Suppressor macrophage treated with lipopolysaccharide for 4 hours (primary cell): ENCODE results near the gene ATF6B.
A peak's percentile ranks its signal among the peaks of the same experiment; 100 is the strongest.

ENCODE experiments used
- DNase-seq: peaks from one replicate; pipeline ENCODE4 v3.0.0-alpha.2; 2020

ATF6B gene

GRCh38 chr6:32127717-32128592 lies at the start of gene ATF6B:
TSS of gene ATF6B (minus strand) at chr6:32128246. CDS start at chr6:32128207, 39 bp downstream.
- DNase-seq, result peak; percentile 100

- peak; percentile 41 for DNase-seq
These were observed 49.2 kb upstream of the ATF6B start for GRCh38 chr6:32177183-32177787.

- no peak for DNase-seq
These were observed 48.6 kb upstream of the ATF6B start for GRCh38 chr6:32176476-32177182.

- peak; percentile 97 for DNase-seq
These were observed 47.8 kb upstream of the ATF6B start, which contains the start of gene AGPAT1 for GRCh38 chr6:32175711-32176475. TSS of gene AGPAT1 (minus strand) at chr6:32176084. CDS start at chr6:32171496, 4,588 bp downstream.

- no peak for DNase-seq
These were observed 47.3 kb upstream of the ATF6B start for GRCh38 chr6:32175322-32175710.

- no peak for DNase-seq
These were observed 46.4 kb upstream of the ATF6B start for GRCh38 chr6:32174416-32174815.

GRCh38 chr6:32173051-32173727 lies 45.1 kb upstream of the ATF6B start:
- DNase-seq, result no peak

GRCh38 chr6:32171234-32171633 lies 43.2 kb upstream of the ATF6B start:
- DNase-seq, result no peak

- no peak for DNase-seq
These were observed 42.2 kb upstream of the ATF6B start for GRCh38 chr6:32170294-32170693.

- no peak for DNase-seq
These were observed 41.0 kb upstream of the ATF6B start for GRCh38 chr6:32168807-32169591.

- no peak for DNase-seq
These were observed 40.3 kb upstream of the ATF6B start for GRCh38 chr6:32168350-32168749.

- no peak for DNase-seq
These were observed 39.8 kb upstream of the ATF6B start for GRCh38 chr6:32167761-32168262.

- DNase-seq, result no peak
These were observed 39.2 kb upstream of the ATF6B start for GRCh38 chr6:32167154-32167760.

- no peak for DNase-seq
These were observed 38.5 kb upstream of the ATF6B start for GRCh38 chr6:32166411-32167061.

GRCh38 chr6:32164295-32164694 lies 36.2 kb upstream of the ATF6B start, which contains the start of gene EGFL8:
TSS of gene EGFL8 (plus strand) at chr6:32164595. CDS start at chr6:32166166, 1,571 bp downstream.
- no peak for DNase-seq

GRCh38 chr6:32163559-32164258 lies 35.7 kb upstream of the ATF6B start:
- no peak for DNase-seq

GRCh38 chr6:32158052-32158451 lies 30.0 kb upstream of the ATF6B start:
- no peak for DNase-seq

GRCh38 chr6:32156891-32157290 lies 28.8 kb upstream of the ATF6B start:
- no peak for DNase-seq

GRCh38 chr6:32154514-32155161 lies 26.6 kb upstream of the ATF6B start:
- peak; percentile 23 for DNase-seq
